ENCODE measurements around the gene DOCK2.

- TF ChIP-seq EZH2 (IDR thresholded peaks at IDR 0.05) (no peak), POLR2AphosphoS5 (IDR thresholded peaks at IDR 0.05; ENCODE audit: borderline replicate concordance, low read depth, low read length) (no peak)
Measured at GRCh38 chr5:169637549-169638121, 560 bp downstream of the DOCK2 start.
